Activated T-cell treated with anti-CD3 and anti-CD28 coated beads for 48 hours (primary cell): Measurements from ENCODE around the gene WNT4.
"Not testable (repeated sequence)": the region's sequence is repeated elsewhere in the genome, so short reads cannot be mapped to it uniquely, and the experiment has no call there.

Source experiments
- DNase-seq: peaks from one replicate; pipeline ENCODE4 v3.0.0-alpha.2; 2020; ENCODE audit warnings: low read depth

The WNT4 gene

DNA sequence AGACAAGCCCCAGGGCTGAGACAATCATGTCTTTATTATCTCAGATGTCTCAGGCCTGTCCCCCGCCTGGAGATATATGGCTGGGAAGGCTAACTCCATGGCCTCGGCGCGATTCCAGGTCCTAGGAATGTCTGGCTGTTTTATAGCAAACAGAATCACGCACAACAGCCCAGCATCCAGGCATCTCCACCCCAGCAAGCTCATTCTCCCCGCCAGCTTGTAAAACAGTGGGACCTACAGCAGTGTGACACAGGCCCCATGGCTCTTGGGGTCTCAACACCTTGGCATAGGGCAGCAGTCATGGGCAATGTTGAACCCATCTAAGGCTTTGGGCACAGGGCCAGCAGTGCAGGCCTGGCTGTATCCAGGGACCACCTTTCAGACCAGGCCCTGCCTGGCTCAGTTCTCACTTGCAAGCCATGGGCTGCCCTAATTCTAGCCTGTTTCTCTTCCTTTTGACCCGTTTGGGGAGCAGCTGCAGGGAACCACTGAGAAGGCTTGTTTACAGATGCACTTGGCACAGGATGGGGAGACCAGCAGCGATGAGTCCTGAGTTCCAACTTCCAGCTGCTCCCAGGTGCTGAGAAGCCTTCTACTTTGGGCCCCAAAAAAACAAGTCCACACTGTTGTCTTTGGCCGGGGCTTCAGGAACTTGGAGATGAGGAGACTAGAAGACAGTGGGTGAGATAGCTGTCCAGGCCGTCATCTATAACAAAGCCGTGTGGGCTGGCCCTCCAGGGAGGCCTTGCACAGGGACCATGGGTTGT, 34.4 kb downstream of the WNT4 start:
- DNase-seq = no peak

GRCh38 chr1:22107126-22107525, 35.8 kb downstream of the WNT4 start:
- no peak for DNase-seq

DNA sequence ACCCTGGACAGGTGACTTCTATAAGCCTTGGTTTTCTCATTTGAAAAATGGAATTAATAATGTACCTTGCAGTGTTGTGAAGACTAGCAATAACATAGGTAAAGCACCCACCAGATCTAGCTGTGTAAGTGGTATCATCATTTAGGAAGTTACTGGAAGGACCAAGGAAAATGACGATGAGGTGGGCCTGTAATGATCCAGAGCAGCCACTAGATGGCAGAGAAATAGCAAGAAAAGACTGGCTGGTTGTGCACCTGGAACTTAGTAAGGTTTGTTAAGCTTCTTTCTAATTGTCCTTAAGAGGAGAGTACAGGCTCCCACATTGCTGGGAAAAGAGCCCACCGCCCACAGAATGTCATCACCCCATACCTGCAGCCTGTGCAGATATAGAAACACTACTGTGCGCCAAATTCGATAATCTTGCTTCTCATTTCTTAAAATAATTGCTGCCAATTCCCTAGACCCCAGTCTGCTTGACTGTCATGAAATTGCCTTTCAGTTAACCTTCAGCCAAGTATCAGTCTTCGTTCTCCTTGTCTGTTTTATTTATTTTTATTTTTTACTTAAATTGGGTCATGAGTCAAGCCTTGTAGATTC, 37.2 kb downstream of the WNT4 start:
- DNase-seq = no peak

GRCh38 chr1:22104865-22105437, 37.9 kb downstream of the WNT4 start:
- DNase-seq = no peak

DNA sequence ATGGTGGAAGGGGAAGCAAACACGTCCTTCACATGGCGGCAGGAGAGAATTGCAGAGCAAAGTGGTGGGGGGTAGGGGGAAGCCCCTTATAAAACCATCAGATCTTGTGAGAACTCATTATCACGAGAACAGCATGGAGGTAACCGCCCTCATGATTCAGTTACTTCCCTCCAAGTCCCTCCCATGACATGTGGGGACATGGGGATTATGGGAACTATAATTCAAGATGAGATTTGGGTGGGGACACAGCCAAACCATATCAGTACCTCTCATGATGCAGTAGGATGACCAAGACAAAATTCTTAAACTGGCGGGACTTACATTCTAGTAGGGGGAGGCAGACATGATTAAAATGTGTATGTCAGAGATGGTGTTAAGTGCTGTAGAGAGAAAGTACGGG, 38.8 kb downstream of the WNT4 start:
- no peak for DNase-seq

GRCh38 chr1:22102746-22103145, 40.2 kb downstream of the WNT4 start:
- no peak for DNase-seq

- no peak for DNase-seq
Measured at GRCh38 chr1:22101995-22102394, 40.9 kb downstream of the WNT4 start.

- no peak for DNase-seq
Measured at GRCh38 chr1:22101199-22101598, 41.7 kb downstream of the WNT4 start.

DNA sequence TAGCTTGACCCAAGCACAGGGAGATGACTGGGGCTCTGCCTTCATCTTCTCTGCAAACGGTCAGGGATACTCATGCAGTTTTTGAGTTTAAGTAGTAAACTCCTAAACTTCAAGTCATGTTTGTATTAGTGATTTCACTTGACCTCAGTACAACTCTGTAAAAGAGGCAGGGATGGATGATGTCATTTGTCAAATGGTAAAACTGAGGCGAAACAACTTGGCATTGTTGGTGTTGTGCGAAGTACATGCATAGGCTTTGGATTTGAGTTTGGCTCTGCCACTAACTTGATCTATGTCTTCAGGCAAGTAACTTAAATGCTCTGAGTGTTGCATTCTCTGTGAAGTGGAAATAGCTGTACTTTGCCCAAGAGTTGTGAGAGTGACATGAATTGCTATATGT, 42.7 kb downstream of the WNT4 start:
- DNase-seq = no peak

DNA sequence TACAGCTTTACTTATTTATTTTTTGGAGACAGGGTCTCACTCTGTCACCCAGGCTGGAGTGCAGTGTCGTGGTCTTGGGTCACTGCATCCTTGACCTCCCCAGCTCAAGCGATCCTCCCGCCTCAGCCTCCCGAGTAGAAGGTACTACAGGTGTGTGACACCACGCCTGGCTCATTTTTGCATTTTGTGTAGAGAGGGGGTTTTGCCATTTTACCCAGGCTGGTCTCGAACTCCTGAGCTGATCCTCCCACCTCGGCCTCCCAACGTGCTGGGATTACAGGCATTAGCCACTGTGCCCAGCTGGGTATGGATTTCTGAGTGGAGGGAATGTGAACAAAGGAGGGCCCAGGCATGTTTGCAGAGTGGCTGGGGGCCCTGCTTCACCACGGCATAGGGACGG, 44.1 kb downstream of the WNT4 start:
- DNase-seq = no peak

- DNase-seq = no peak
Measured at GRCh38 chr1:22096463-22096862, 46.4 kb downstream of the WNT4 start.

GRCh38 chr1:22096036-22096435, 46.9 kb downstream of the WNT4 start:
- DNase-seq = no peak

DNA sequence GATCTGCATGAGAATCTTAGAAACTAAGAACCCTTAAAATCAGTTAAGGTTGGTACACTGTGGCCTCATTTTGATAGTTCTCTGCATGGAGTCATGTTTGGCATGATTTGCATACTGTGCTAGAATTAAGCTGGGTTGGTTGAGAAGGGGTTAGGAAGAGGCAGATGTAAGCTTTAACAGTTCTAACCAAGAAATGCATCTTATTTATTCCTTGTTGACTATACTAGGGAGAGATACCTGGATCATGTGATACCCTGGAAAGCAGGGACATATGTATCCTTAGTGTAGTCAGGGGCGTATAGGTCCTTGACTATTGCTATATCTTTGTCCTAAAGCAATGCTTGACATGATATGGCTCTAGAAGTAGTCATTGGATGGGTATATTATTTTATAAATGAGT, 49.4 kb downstream of the WNT4 start:
- no peak for DNase-seq

DNA sequence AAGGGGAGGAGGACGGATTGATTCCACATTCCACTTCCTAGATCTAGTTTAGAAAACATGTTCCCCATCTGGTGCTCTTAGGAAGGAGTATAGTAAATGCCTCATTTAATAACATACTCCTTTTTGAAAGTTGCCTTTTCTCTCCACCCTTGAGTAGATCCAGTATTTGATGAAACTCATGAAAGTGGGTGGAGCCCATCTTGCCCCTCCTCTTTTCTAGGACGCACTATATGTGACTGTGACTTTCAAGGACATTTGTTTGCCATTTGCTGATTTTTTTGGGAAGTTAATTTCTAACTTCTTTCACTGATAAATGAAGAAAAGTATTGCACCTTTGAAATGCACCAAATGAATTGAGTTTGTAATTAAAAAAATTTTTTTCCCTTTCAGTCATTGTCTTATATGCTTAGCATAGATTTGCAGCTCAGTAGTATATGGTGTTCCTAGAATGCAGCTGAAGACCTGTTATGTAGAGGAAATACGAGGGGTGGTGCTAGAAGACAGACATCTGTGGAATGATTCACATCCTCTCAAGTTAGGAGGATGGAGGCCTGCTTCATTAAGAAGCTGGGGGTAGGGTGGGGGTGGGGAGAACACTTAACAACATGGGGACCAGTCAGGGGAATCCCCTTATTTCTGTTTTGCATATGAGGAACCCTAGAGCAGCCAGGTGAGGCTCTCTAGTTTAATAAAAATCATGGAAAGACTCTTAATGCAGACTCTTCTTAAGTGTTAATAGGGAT, 50.7 kb downstream of the WNT4 start:
- not testable (repeated sequence) for DNase-seq

- no peak for DNase-seq
Measured at GRCh38 chr1:22090867-22091266, 52.0 kb downstream of the WNT4 start.

DNA sequence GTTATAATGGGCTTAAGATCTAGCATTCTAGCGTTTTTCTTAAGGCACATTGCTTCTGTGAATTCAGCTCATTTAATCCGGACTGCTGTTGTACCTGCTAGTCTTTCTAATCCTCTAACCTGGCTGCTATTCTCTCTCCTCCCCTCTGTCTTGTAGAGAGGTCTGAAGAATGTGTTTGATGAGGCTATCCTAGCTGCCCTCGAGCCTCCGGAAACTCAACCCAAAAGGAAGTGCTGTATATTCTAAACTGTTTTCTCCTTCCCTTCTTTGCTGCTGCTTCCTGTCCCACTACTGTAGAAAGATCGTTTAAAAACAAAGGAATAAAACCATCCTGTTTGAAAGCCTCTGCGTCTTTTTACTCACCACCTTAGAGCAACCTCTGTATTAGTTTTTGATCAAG, 53.1 kb downstream of the WNT4 start:
- no peak for DNase-seq

- no peak for DNase-seq
Measured at GRCh38 chr1:22089134-22089571, 53.7 kb downstream of the WNT4 start.

- DNase-seq = no peak
Measured at GRCh38 chr1:22088331-22088730, 54.6 kb downstream of the WNT4 start.

DNA sequence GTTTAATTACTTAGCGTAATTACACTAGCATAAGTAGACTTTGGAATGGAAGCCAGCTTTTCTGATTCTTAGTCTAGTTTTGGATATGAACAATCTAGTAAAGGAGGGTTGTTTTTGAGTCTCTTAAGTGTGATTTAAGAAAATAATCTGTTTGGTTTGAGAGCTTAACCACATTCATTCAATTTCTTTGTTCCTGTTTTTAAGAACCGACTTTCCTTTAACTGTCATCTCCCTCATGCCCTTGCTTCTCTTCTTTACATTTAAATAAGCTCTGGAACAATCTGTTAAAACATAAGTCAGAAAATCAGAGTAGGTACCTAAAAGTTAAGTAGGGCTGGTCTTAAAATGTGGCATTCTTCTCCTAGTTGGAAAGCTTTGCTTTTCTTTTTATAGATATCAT, 62.7 kb downstream of the WNT4 start:
- DNase-seq = no peak

DNA sequence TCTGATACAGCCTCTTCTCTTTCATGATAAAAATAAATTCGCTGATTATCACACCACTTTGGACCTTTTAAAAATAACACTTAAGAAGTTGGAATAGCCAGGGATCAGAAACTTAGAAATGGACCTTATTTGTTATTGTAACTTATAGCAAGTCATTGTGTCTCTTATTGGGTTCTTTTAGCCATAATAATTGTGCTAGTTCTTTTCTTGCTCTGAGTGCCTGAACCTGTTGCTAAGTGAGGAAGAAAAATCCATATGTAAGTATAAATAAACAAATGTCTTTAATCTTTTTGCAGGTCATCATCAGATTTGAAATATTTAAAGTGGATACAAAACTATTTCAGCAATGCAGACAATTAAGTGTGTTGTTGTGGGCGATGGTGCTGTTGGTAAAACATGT, 64.8 kb downstream of the WNT4 start:
- DNase-seq = no peak

- no peak for DNase-seq
Measured at GRCh38 chr1:22077728-22078127, 65.2 kb downstream of the WNT4 start.

DNA sequence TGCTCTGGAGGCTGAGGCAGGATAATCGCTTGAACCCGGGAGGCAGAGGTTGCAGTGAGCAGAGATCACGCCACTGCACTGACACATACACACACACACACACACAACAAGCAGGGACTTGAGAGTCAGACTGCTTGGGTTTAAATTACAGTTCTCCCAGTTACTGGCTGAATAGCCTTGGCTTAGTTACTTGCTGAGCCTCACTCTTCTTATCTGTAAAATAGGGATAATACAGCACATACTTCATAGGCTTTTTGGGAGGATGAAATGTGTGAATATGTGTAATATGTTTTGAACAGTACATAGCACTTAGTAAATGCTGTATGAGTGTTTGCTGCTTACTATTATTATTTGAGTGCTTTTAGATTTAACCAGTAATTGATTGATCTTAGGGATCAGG, 66.6 kb downstream of the WNT4 start:
- DNase-seq = no peak

DNA sequence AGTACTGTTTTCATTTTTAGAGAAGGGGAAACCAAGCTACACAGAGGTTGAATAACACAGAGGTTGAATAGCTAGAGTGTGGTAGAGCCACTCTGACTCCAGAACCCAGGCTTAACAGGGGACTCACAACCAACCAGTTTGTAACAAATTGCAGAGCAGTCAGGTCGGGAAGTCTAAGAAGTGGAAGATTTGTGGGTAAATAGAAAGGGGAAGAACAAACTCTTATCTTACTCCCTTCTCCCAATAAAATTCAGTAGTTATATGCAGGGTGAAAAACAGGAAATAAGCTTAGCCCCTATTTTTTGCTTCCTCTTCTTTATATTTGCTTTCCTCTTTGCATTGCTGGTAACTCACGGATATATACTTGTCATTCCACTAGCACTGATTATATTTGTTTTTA, 67.2 kb downstream of the WNT4 start:
- DNase-seq = no peak
